Measurements from ENCODE around the gene TTC22.

Gene TTC22

GRCh38 chr1:54800899-54801759 is at the start of gene TTC22:
TTC22 (minus strand) TSS chr1:54801323; CDS start chr1:54801163, 160 bp downstream.
- DNase-seq (ENCODE audit: low read depth), result no peak

- DNase-seq (ENCODE audit: low read depth), result peak; percentile 94
These were observed 49.6 kb upstream of the TTC22 start for GRCh38 chr1:54850737-54851136.

GRCh38 chr1:54850069-54850730 is 49.1 kb upstream of the TTC22 start:
- no peak for DNase-seq (ENCODE audit: low read depth)

GRCh38 chr1:54849219-54850068 is 48.3 kb upstream of the TTC22 start:
- DNase-seq (ENCODE audit: low read depth), result no peak

GRCh38 chr1:54848134-54848948 is 47.2 kb upstream of the TTC22 start:
- DNase-seq (ENCODE audit: low read depth), result no peak

GRCh38 chr1:54846716-54847284 is 45.7 kb upstream of the TTC22 start:
- DNase-seq (ENCODE audit: low read depth), result no peak

GRCh38 chr1:54846301-54846700 is 45.2 kb upstream of the TTC22 start:
- no peak for DNase-seq (ENCODE audit: low read depth)

GRCh38 chr1:54845772-54846171 is 44.6 kb upstream of the TTC22 start:
- no peak for DNase-seq (ENCODE audit: low read depth)

GRCh38 chr1:54844564-54844963 is 43.4 kb upstream of the TTC22 start:
- no peak for DNase-seq (ENCODE audit: low read depth)

GRCh38 chr1:54843449-54843848 is 42.3 kb upstream of the TTC22 start:
- no peak for DNase-seq (ENCODE audit: low read depth)

GRCh38 chr1:54842963-54843362 is 41.8 kb upstream of the TTC22 start:
- DNase-seq (ENCODE audit: low read depth), result no peak

GRCh38 chr1:54842206-54842915 is 41.2 kb upstream of the TTC22 start:
- no peak for DNase-seq (ENCODE audit: low read depth)

- DNase-seq (ENCODE audit: low read depth), result no peak
These were observed 38.7 kb upstream of the TTC22 start for GRCh38 chr1:54839824-54840223.

GRCh38 chr1:54838565-54839180 is 37.5 kb upstream of the TTC22 start:
- no peak for DNase-seq (ENCODE audit: low read depth)

GRCh38 chr1:54837002-54837853 is 36.1 kb upstream of the TTC22 start:
- no peak for DNase-seq (ENCODE audit: low read depth)

- no peak for DNase-seq (ENCODE audit: low read depth)
These were observed 35.5 kb upstream of the TTC22 start for GRCh38 chr1:54836594-54836993.

- DNase-seq (ENCODE audit: low read depth), result no peak
These were observed 34.8 kb upstream of the TTC22 start for GRCh38 chr1:54835970-54836369.

GRCh38 chr1:54835131-54835898 is 34.2 kb upstream of the TTC22 start:
- DNase-seq (ENCODE audit: low read depth), result no peak

Measured in HS-5 (cell line).